Measurements from ENCODE around the gene PCP4L1. TPM values are rescaled to one million over a fixed set of nuclear protein-coding genes. Genes with fewer than 3 reads are reported as not detected.

The PCP4L1 gene
- total RNA-seq, 1 experiment from 2014 or later, result not detected

DNA sequence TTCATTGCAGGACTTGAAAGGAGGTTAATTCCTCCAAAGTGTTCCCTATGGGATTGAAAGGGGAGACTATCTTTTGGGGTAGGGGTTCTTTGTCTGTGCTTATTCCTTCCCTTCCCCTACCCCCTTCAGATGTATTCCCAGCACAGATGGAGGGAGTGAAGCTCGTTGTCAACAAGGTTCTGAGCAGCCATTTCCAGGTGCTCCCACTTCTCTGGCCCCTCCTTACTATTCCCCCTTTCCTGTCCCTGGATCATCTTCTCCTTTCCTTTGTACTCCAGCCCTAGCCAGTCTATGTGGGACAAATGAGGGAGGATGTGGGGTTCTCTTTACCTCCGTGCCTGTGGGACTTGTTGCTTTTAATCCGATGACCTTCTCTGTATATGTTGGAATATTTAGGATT lies 31.8 kb upstream of the PCP4L1 start (continued):
- no peak for TF ChIP-seq CTCF (IDR thresholded peaks at IDR 0.05 in 2 of 3, conservative IDR thresholded peaks at IDR 0.05 in 1 of 3; ENCODE audit: borderline replicate concordance in 1 of 3, insufficient read depth in 1 of 3, low read depth in 2 of 3, low read length in 2 of 3)

DNA sequence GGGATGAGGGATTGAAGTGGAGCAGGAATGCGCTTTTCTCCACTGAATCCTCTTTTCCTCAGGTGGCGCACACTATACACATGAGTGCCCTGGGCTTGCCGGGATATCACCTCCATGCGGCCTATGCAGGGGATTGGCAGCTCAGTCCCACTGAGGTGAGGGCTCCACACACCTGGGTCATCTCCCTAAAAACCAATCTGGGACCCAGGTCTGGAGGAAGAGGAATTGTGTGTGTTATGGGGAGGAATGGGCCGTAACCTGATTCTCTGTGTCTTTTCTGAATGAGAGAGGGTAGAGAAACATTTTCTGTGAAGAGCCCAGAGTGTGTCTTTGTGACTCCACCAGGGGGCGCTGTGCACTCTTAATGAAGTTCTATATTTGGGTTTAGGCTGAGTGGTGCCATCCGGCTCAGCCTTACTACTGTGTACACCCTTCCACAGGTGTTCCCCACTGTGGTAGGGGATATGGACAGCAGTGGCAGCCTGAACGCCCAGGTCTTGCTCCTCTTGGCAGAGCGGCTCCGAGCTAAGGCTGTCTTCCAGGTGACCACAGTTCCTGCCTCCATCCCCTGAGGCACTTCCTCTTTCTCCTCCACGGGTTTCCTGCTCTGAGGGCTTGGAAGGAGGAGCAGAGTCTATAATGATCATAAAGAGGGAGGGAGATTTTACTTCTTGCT lies 31.2 kb upstream of the PCP4L1 start:
- peak overlapping the region; percentile 93 for H3K4me2 ChIP-seq (ENCODE audit: low read length)
- H3K79me2 ChIP-seq (ENCODE audit: insufficient read depth, low read length), result no peaks in the 10 kb centered on the region
- H3K9me3 ChIP-seq (ENCODE audit: control insufficient read depth in 1 of 2, insufficient read depth in 1 of 2, low read depth in 1 of 2, low read length in 2 of 2), result no peaks in the 10 kb centered on the region
- peaks cover 14 to 24% of the 10 kb centered on the region in 2 experiments; a peak in 3 of 4 replicates for H3K4me1 ChIP-seq (ENCODE audit: control insufficient read depth in 1 of 2, insufficient read depth in 2 of 2, low read length in 2 of 2)
- peaks cover 4 to 17% of the 10 kb centered on the region in 2 experiments for H3K36me3 ChIP-seq (ENCODE audit: control insufficient read depth in 1 of 2, insufficient read depth in 2 of 2, low read length in 2 of 2)
- H3K9ac ChIP-seq (ENCODE audit: low read length), result peak overlapping the region; percentile 72
- no peaks in the 10 kb centered on the region for H3K27me3 ChIP-seq (ENCODE audit: insufficient read depth, low read length)
- H3K9me2 ChIP-seq (ENCODE audit: insufficient read depth), result no peaks in the 10 kb centered on the region
- ChIA-PET RAD21 (ENCODE audit: low non-redundant PET in 1 of 2, low total read pairs in 2 of 2, uncharacterized antibody in 2 of 2, unreplicated experiment in 2 of 2) (interaction anchor here in 1 of 2 experiments (1.3 kb wide), 1 partner anchor 64 kb away, joined by 5 read pairs; no protein-coding TSS in a partner anchor), POLR2A (no interaction called here), CTCF (interaction anchor here (1.0 to 3.1 kb wide), 6 partner anchors 9 to 155 kb away, joined by 3 to 46 read pairs (median 14); partner anchors contain the start of gene CFAP126)
- TF ChIP-seq SP1 (IDR thresholded peaks at IDR 0.05; ENCODE audit: low read depth) (no peak), RAD21 (IDR thresholded peaks at IDR 0.05; ENCODE audit: low read depth) (peak; percentile 76), MAX (IDR thresholded peaks at IDR 0.05) (no peak), ZFX (IDR thresholded peaks at IDR 0.05) (no peak), ZNF274 (IDR thresholded peaks at IDR 0.05; ENCODE audit: low read depth, low read length) (no peak), CBX3 (IDR thresholded peaks at IDR 0.05; ENCODE audit: low read depth) (no peak), CTCF (IDR thresholded peaks at IDR 0.05 in 2 of 3, conservative IDR thresholded peaks at IDR 0.05 in 1 of 3; ENCODE audit: borderline replicate concordance in 1 of 3, insufficient read depth in 1 of 3, low read depth in 2 of 3, low read length in 2 of 3) (peak; percentile 75 to 88 (median 87))
- H3K27ac ChIP-seq (ENCODE audit: low read depth, low read length), result peak overlapping the region; percentile 69
- DNase-seq (ENCODE audit: low read depth, low spot score), result peak; percentile 50
- ATAC-seq, result peak; percentile 68
- peak overlapping the region; percentile 66 to 72 for H3K4me3 ChIP-seq (replicated peaks in 1 of 2; ENCODE audit: low read depth in 1 of 2, low read length in 2 of 2)
- no TSS peak for BruUV-seq (replicated peaks)
- H2AFZ ChIP-seq (ENCODE audit: low read depth, low read length, poor library complexity, severe bottlenecking), result no peak overlapping the region
- H4K20me1 ChIP-seq (ENCODE audit: insufficient read depth), result no peaks in the 10 kb centered on the region
- intact Hi-C loops (cut with micrococcal nuclease), result loop anchor here (1.0 kb wide), 3 partner anchors 64 to 155 kb away; no protein-coding TSS in a partner anchor

Measured in HCT116 (cell line).